ENCODE measurements around the gene RRP15. TPM values are rescaled to one million over a fixed set of nuclear protein-coding genes. Genes with fewer than 3 reads are reported as not detected.

Gene RRP15
- total and polyA plus RNA-seq, 2 of the 8 experiments (the other 6 are each of a cell fraction or from before 2014, with no cell fraction given), result 3.7 to 52.8 TPM

DNA sequence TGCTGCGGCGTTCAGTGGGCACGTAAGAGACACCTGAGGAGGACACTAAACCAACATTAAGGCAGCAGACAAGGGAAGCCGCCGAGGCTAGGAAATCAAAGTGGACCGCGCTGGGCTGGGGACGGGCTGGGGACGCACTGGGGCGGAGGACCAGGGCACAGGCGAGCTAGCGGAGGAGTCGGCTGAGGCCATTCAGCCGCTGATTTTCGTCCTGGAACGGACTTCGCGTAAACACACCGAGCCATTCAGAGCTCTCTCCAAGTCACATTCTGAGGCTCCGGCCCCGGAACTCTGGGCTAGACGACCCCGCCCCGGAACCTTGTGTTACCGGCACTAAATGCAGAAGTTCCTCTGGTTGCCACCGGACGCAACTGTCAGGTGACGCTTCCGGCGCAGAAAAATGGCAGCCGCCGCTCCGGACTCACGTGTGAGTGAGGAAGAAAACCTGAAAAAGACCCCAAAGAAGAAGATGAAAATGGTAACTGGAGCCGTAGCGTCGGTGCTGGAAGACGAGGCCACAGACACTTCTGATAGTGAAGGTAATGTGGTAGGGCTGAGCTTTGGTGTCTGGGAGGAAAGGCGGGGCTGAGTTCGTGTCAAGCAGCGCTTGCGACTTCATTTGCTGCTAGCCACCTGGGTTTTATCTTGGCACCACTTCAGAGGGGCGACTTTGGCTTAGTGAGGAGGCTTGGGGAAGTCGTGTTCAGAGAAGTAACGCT lies at the start of gene RRP15 (continued):
- TF ChIP-seq, protein P1, sequence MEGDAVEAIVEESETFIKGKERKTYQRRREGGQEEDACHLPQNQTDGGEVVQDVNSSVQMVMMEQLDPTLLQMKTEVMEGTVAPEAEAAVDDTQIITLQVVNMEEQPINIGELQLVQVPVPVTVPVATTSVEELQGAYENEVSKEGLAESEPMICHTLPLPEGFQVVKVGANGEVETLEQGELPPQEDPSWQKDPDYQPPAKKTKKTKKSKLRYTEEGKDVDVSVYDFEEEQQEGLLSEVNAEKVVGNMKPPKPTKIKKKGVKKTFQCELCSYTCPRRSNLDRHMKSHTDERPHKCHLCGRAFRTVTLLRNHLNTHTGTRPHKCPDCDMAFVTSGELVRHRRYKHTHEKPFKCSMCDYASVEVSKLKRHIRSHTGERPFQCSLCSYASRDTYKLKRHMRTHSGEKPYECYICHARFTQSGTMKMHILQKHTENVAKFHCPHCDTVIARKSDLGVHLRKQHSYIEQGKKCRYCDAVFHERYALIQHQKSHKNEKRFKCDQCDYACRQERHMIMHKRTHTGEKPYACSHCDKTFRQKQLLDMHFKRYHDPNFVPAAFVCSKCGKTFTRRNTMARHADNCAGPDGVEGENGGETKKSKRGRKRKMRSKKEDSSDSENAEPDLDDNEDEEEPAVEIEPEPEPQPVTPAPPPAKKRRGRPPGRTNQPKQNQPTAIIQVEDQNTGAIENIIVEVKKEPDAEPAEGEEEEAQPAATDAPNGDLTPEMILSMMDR (IDR thresholded peaks at IDR 0.05; ENCODE audit: control extremely low read depth in 1 of 3, insufficient read depth in 1 of 3, low read depth in 1 of 3, low read length in 3 of 3), result no peak
- 0 out of 2 replicates have a peak, but pooled peaks have one; percentile 55 for TF ChIP-seq GTF2F1 (IDR thresholded peaks at IDR 0.05; ENCODE audit: borderline replicate concordance, low read depth, low read length)
- TF ChIP-seq, protein P2, sequence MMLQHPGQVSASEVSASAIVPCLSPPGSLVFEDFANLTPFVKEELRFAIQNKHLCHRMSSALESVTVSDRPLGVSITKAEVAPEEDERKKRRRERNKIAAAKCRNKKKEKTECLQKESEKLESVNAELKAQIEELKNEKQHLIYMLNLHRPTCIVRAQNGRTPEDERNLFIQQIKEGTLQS (IDR thresholded peaks at IDR 0.05; ENCODE audit: insufficient read depth, low read depth, low read length), result no peak
- peak; percentile 29 for TF ChIP-seq RNF2 (IDR thresholded peaks at IDR 0.05; ENCODE audit: borderline replicate concordance, low read depth, low read length, missing control alignments, poor library complexity, severe bottlenecking)
- TF ChIP-seq TEAD4 (IDR thresholded peaks at IDR 0.05; ENCODE audit: low read depth, low read length), result peak; percentile 26; the same call in 1 of the 2 replicates
- peak; percentile 31; the same call in 1 of the 2 replicates for TF ChIP-seq SRF (IDR thresholded peaks at IDR 0.05; ENCODE audit: low read depth, low read length)
- no peak for TF ChIP-seq CEBPB (IDR thresholded peaks at IDR 0.05; ENCODE audit: low read depth, low read length)
- no peak; the same call in 1 of the 2 replicates for TF ChIP-seq CREB1 (IDR thresholded peaks at IDR 0.05)
- no peak for TF ChIP-seq HDAC6 (IDR thresholded peaks at IDR 0.05; ENCODE audit: low read depth, low read length)
- TF ChIP-seq, protein P3, sequence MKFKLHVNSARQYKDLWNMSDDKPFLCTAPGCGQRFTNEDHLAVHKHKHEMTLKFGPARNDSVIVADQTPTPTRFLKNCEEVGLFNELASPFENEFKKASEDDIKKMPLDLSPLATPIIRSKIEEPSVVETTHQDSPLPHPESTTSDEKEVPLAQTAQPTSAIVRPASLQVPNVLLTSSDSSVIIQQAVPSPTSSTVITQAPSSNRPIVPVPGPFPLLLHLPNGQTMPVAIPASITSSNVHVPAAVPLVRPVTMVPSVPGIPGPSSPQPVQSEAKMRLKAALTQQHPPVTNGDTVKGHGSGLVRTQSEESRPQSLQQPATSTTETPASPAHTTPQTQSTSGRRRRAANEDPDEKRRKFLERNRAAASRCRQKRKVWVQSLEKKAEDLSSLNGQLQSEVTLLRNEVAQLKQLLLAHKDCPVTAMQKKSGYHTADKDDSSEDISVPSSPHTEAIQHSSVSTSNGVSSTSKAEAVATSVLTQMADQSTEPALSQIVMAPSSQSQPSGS (IDR thresholded peaks at IDR 0.05; ENCODE audit: low read length), result peak; percentile 70; the same call in 1 of the 2 replicates
- peak; percentile 81 for TF ChIP-seq SAP30 (IDR thresholded peaks at IDR 0.05; ENCODE audit: insufficient read depth, insufficient replicate concordance, low read length)
- TF ChIP-seq BACH1 (IDR thresholded peaks at IDR 0.05; ENCODE audit: low read length), result no peak
- no peak; the same call in 1 of the 2 replicates for TF ChIP-seq JUND (IDR thresholded peaks at IDR 0.05; ENCODE audit: low read length)
- TF ChIP-seq BRCA1 (IDR thresholded peaks at IDR 0.05; ENCODE audit: low read depth, low read length), result no peak
- no peak for TF ChIP-seq SIRT6 (IDR thresholded peaks at IDR 0.05; ENCODE audit: low read length)

All from H1 (cell line).